Lung (tissue), 12 donors: ENCODE results near the gene PRPSAP1. TPM values are rescaled to one million over a fixed set of nuclear protein-coding genes. Genes with fewer than 3 reads are reported as not detected.

ENCODE experiments used
- ATAC-seq: fragments of 200-7000 bp; cut with Tn5 transposase; one replicate; pipeline ENCODE4 v1.9.1; 2020; ENCODE audit warnings: moderate number of reproducible peaks; ENCODE audit not compliant: insufficient read depth, low FRiP score
- DNase-seq, 3 donors: peaks; one replicate each; pipeline ENCODE4 v3.0.0-alpha.2; 2013 to 2017
- H3K27ac ChIP-seq, 2 donors: one replicate each; pipeline ENCODE4 v1.5.1; 2013; ENCODE audit warnings: mild to moderate bottlenecking in 2 of 2, moderate library complexity in 2 of 2, control low read depth in 1 of 2, inconsistent platforms in 1 of 2, low read depth in 1 of 2, low read length in 1 of 2
- H3K27me3 ChIP-seq, 3 donors: one replicate each; pipeline ENCODE4 v1.5.1; 2013; ENCODE audit warnings: low read length in 2 of 3; ENCODE audit not compliant: control insufficient read depth in 3 of 3, insufficient read depth in 3 of 3
- H3K36me3 ChIP-seq, 4 donors: one replicate each; pipeline ENCODE4 v1.5.1; 2013; ENCODE audit warnings: low read length in 4 of 4, mild to moderate bottlenecking in 1 of 4, moderate library complexity in 1 of 4; ENCODE audit not compliant: control insufficient read depth in 4 of 4, insufficient read depth in 4 of 4
- H3K4me1 ChIP-seq, 5 donors: one replicate each; pipeline ENCODE4 v1.5.1; 2013; ENCODE audit warnings: low read length in 5 of 5, mild to moderate bottlenecking in 2 of 5, moderate library complexity in 1 of 5; ENCODE audit not compliant: control insufficient read depth in 5 of 5, insufficient read depth in 5 of 5
- H3K4me3 ChIP-seq: one replicate; pipeline ENCODE4 v1.5.1; 2013; ENCODE audit warnings: mild to moderate bottlenecking, control low read depth, moderate library complexity
- H3K9ac ChIP-seq, 2 donors: one replicate each; pipeline ENCODE4 v1.5.1; 2013; ENCODE audit warnings: low read length in 2 of 2, control low read depth in 1 of 2; ENCODE audit not compliant: insufficient read depth in 1 of 2
- H3K9me3 ChIP-seq, 4 donors: one replicate each; pipeline ENCODE4 v1.5.1; 2013; ENCODE audit warnings: low read length in 3 of 4, mild to moderate bottlenecking in 1 of 4, moderate library complexity in 1 of 4; ENCODE audit not compliant: control insufficient read depth in 4 of 4, insufficient read depth in 3 of 4
- CTCF ChIP-seq: IDR thresholded peaks from 2 replicates; pipeline ENCODE4 v1.5.1; 2012; ENCODE audit warnings: mild to moderate bottlenecking; ENCODE audit errors: control extremely low read depth, extremely low read depth
- WGBS, 2 donors: extraction: QIAGEN DNeasy Blood & Tissue Kit; methylation state at CpG; one replicate each; pipeline ENCODE4 v1.1.7; 2013; 5-methylcytosine and 5-hydroxymethylcytosine counted together
- polyA plus RNA-seq, 2 donors: library from polyadenylated mRNA; stranded (reverse); fragments of 200-250 nt; gene quantifications; one replicate each; pipeline ENCODE4 v1.2.1, GENCODE V29; 2013
- total RNA-seq, 2 donors: library from RNA; depleted of rRNA in 1 of 2; stranded (reverse); fragments of >200 nt in 1 of 2; gene quantifications; one replicate each; pipeline ENCODE4 v1.2.1, GENCODE V29; 2014 to 2021
- donor health status: control.
- donor health status: control.
- donor health status: Bipolar disorder and iron deficiency.
- donor health status: healthy.
- donor health status: DM: yes; HTN: yes; CAD: no.

Gene PRPSAP1
- total and polyA plus RNA-seq, 4 donors = 29.8 to 74.7 (median 34.6) TPM

GRCh38 chr17:76331083-76331482, 22.6 kb downstream of the PRPSAP1 start:
- WGBS, 2 donors = 86 to 95% methylated on average over 2 of the region's 2 CpGs
- peaks cover 0 to 28% (median 14%) of the 10 kb centered on the region in 4 donors for H3K36me3 ChIP-seq

GRCh38 chr17:76329664-76330063, 24.1 kb downstream of the PRPSAP1 start:
- Histone ChIP-seq H3K4me3 (no peak overlapping the region), H3K9me3 (no peaks in the 10 kb centered on the region), H3K36me3 (peaks cover 0 to 28% (median 14%) of the 10 kb centered on the region in 4 donors), H3K27me3 (no peaks in the 10 kb centered on the region), H3K4me1 (peaks cover 0 to 2% (median 0%) of the 10 kb centered on the region in 5 donors), H3K27ac (no peak overlapping the region), H3K9ac (no peak overlapping the region)
- WGBS, 2 donors = 91 to 93% methylated on average over 8 of the region's 8 CpGs
- DNase-seq (no peak), ATAC-seq (no peak)
- no peak for TF ChIP-seq CTCF

More at GRCh38 chr17:76331083-76331482, 22.6 kb downstream of the PRPSAP1 start:
- ATAC-seq (no peak), DNase-seq (no peak)
- Histone ChIP-seq H3K27me3 (no peaks in the 10 kb centered on the region), H3K4me1 (peaks cover 0 to 2% (median 0%) of the 10 kb centered on the region in 5 donors), H3K27ac (no peak overlapping the region), H3K4me3 (no peak overlapping the region), H3K9ac (no peak overlapping the region), H3K9me3 (no peaks in the 10 kb centered on the region)
- TF ChIP-seq CTCF = no peak

GRCh38 chr17:76327696-76328095, 26.0 kb downstream of the PRPSAP1 start:
- DNase-seq (no peak), ATAC-seq (peak; percentile 47)
- Histone ChIP-seq H3K36me3 (peaks cover 0 to 31% (median 16%) of the 10 kb centered on the region in 4 donors), H3K4me1 (peaks cover 0 to 2% (median 0%) of the 10 kb centered on the region in 5 donors), H3K27ac (peak overlapping the region in 1 of 2 donors; percentile 33), H3K27me3 (no peaks in the 10 kb centered on the region), H3K9me3 (no peaks in the 10 kb centered on the region), H3K9ac (no peak overlapping the region), H3K4me3 (no peak overlapping the region)
- no peak for TF ChIP-seq CTCF
- WGBS, 2 donors = 23 to 57% methylated on average over 6 of the region's 6 CpGs

GRCh38 chr17:76326306-76326705, 27.4 kb downstream of the PRPSAP1 start:
- Histone ChIP-seq H3K36me3 (peaks cover 0 to 28% (median 18%) of the 10 kb centered on the region in 4 donors), H3K9ac (no peak overlapping the region), H3K27me3 (no peaks in the 10 kb centered on the region), H3K4me3 (no peak overlapping the region), H3K4me1 (peaks cover 0 to 1% (median 0%) of the 10 kb centered on the region in 5 donors), H3K9me3 (no peaks in the 10 kb centered on the region), H3K27ac (no peak overlapping the region)
- no peak for TF ChIP-seq CTCF
- 75 to 83% methylated on average over 1 of the region's 1 CpG for WGBS, 2 donors
- DNase-seq (no peak), ATAC-seq (no peak)
